Left ventricle myocardium inferior (tissue), 1 donor: ENCODE data around the gene CCDC194. TPM values are rescaled to one million over a fixed set of nuclear protein-coding genes. Genes with fewer than 3 reads are reported as not detected.
A peak's percentile ranks its signal among the peaks of the same experiment; 100 is the strongest.

ENCODE experiments used
- DNase-seq: peaks from one replicate; pipeline ENCODE4 v3.0.0-alpha.2; 2020
- H3K27ac ChIP-seq: fragments of 200-600 bp; replicated peaks from 2 replicates; pipeline ENCODE4 v1.8.0; 2021
- H3K27me3 ChIP-seq: fragments of 200-600 bp; 2 replicates; pipeline ENCODE4 v1.8.0; 2021; ENCODE audit warnings: low read depth
- H3K36me3 ChIP-seq: fragments of 200-600 bp; 2 replicates; pipeline ENCODE4 v1.8.0; 2021
- H3K4me1 ChIP-seq: fragments of 200-600 bp; 2 replicates; pipeline ENCODE4 v1.8.0; 2021
- H3K4me3 ChIP-seq: fragments of 200-600 bp; 2 replicates; pipeline ENCODE4 v1.8.0; 2021; ENCODE audit warnings: mild to moderate bottlenecking, moderate library complexity
- H3K9me3 ChIP-seq: fragments of 200-600 bp; replicated peaks from 2 replicates; pipeline ENCODE4 v1.8.0; 2021
- intact Hi-C: fragments of 100-400 bp; cut with micrococcal nuclease; formaldehyde crosslinking; loops from one replicate; pipeline ENCODE4 v1.11.0; 2022
- total RNA-seq: library from RNA; stranded (reverse); fragmentation: NEBNext Ultra II Directional; extraction: Animal tissue kit (Norgen Biotek cat#: 25700); gene quantifications from one replicate; pipeline ENCODE4 v1.2.1, GENCODE V29; 2021
- TF ChIP-seq, protein P1 (sequence below): fragments of 200-600 bp; IDR thresholded peaks from 2 replicates; pipeline ENCODE4 v1.8.0; 2021; ENCODE audit warnings: antibody characterized with exemption, mild to moderate bottlenecking, borderline replicate concordance
- donor health status: DM: no; HTN: yes; CAD: no; lungs with severe emphysema.

The CCDC194 gene
- total RNA-seq, 1 donor from 2014 or later, result not detected

DNA sequence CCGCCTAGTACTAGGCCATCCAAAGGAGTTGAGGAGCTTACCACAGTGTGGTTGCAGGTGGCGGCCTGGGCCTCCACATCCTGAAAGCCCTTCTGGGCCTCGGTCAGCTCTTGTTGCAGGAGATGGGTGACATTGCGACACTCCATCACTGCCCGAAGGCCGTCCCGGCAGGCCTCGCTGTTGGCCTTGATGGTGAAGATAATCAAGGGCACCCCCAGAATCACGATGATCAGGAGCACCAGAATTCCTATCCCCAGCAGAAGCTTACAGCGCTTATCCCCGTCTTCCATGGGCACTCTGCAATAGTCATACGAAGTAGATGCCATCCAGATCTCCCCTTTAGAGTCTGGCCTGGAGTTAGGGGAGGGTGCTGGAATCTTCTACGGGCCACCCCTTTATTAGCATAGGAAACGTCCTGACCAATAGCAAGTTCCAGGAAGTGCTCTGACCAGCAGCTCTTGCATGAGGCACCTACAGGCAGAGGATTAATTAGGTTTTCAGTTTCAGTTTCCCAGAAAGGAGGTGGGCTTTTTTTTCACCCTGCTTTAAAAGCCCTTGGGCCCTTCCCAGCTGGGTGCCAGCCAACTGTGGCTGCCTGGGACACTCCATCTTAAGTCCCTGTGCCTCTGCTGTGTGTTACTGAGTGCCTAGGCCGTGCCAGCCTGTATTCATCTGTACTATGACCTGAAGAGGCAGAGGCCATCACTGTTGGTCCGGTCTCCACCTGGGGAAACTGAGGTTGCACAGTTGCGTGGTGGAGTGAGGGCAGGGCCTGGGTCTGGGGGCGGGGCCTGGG is 11.5 kb upstream of the CCDC194 start, which contains the start of gene BST2:
Gene BST2 (minus strand): TSS at position 381 of the 796 bp plus-strand sequence. CDS start 55 bp downstream, at position 326.
- Histone ChIP-seq H3K27me3 (peaks cover 25% of the 10 kb centered on the region), H3K27ac (peak within 1 kb of the TSS; percentile 89), H3K4me1 (peaks cover 28% of the 10 kb centered on the region), H3K9me3 (no peaks in the 10 kb centered on the region), H3K36me3 (no peaks in the 10 kb centered on the region), H3K4me3 (peak within 1 kb of the TSS; percentile 71)
- DNase-seq, result peak; percentile 46
- TF ChIP-seq, protein P1, sequence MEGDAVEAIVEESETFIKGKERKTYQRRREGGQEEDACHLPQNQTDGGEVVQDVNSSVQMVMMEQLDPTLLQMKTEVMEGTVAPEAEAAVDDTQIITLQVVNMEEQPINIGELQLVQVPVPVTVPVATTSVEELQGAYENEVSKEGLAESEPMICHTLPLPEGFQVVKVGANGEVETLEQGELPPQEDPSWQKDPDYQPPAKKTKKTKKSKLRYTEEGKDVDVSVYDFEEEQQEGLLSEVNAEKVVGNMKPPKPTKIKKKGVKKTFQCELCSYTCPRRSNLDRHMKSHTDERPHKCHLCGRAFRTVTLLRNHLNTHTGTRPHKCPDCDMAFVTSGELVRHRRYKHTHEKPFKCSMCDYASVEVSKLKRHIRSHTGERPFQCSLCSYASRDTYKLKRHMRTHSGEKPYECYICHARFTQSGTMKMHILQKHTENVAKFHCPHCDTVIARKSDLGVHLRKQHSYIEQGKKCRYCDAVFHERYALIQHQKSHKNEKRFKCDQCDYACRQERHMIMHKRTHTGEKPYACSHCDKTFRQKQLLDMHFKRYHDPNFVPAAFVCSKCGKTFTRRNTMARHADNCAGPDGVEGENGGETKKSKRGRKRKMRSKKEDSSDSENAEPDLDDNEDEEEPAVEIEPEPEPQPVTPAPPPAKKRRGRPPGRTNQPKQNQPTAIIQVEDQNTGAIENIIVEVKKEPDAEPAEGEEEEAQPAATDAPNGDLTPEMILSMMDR, result no peak
- intact Hi-C loops, result no loop called here

DNA sequence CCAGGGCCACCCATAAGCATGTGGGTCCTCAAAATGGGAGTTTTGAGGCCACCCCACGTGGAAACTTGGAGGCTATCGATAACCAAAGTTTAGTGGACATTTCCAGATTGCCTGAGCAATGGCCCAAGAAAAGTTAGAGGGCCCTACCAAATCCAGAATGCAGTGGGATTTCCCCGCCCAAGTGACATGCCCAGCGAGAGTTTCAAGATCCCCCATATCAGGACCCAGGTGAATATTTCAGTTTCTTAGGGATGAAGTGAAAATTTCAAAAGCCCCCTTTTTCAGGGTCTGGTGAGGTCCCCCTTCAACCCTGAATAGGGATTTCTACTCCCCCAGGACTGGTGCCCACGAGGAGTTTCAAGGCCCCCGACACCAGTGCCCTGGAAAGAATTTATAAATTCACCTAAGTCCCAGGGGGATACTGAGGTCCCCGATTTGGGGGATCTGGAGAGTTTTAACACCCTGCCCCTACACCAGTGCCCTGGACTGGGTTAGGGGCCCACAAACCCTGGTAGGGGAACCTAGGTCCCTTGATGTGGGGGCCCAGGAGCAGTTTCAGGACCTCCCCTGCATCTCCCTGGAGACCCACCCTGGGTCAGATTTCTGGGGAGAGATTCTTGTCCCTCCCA is 10.7 kb upstream of the CCDC194 start:
- no peak for DNase-seq
- intact Hi-C loops, result no loop called here
- Histone ChIP-seq H3K4me1 (peaks cover 28% of the 10 kb centered on the region), H3K36me3 (no peaks in the 10 kb centered on the region), H3K27ac (peak overlapping the region; percentile 89), H3K27me3 (peaks cover 27% of the 10 kb centered on the region), H3K4me3 (peak overlapping the region; percentile 71), H3K9me3 (no peaks in the 10 kb centered on the region)
- TF ChIP-seq, protein P1, result no peak

DNA sequence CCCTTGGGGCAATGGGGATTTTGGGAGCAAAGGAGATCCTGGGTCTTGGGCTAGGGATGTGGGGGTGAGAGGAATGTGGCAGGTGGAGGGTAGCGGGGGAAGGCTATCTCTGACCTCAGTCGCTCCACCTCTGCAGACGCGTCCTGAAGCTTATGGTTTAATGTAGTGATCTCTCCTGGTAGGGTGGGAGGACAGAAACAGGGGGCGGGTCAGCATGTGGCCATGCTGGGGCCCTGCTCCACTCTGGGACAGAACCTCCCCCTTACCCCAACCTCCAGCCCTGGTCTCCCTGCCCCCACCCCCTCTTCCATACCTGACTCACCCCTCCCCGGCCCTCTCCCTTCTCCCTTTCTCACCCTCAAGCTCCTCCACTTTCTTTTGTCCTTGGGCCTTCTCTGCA is 10.0 kb upstream of the CCDC194 start:
- H3K4me1 ChIP-seq, result peaks cover 28% of the 10 kb centered on the region

DNA sequence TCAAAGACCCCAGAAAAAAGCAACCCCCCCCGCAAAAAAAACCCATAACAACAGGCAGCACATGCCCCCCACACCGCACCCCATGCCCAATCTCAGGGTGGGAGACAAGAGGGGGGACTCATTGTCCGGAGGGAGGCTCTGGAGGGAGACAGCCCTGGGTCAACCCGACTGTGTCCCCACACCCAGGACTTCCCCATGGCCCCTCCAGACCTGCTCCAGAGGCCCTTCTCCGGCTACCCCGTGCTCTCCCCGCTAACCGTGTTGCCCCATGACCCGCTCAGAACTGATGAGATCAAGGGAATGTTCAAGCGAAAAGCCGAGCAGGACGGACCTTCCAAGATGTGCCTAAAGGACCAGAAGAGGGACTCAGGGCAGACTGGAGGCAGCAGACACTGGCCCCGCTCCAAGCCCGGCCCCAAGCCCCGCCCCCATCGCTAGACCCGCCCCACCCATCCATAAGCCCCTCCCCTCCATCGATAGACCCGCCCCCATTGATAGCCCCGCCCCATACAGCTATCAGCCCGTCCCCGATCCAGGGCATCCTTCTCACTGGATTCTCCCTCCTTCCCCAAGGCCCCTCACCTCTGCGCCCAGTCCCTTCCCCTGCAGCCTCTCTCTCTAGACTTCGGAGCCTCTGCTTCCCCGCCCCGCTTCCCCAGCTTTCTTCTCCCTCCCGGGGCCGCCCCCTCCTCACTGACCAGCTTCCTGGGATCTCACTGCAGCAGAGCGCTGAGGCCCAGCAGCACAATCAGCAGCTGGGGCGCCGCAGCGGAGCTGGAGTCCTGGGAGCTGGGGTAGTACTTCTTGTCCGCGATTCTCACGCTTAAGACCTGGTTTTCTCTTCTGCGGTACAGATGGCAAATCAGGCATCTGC is 9.2 kb upstream of the CCDC194 start:
- H3K4me1 ChIP-seq, result peaks cover 28% of the 10 kb centered on the region
- intact Hi-C loops, result no loop called here
- H3K4me3 ChIP-seq, result peak overlapping the region; percentile 71
- H3K9me3 ChIP-seq, result no peaks in the 10 kb centered on the region
- TF ChIP-seq, protein P1, result no peak
- DNase-seq, result no peak
- peaks cover 27% of the 10 kb centered on the region for H3K27me3 ChIP-seq
- H3K36me3 ChIP-seq, result no peaks in the 10 kb centered on the region
- H3K27ac ChIP-seq, result peak overlapping the region; percentile 89

More for the DNA sequence above, 10.0 kb upstream of the CCDC194 start:
- intact Hi-C loops, result no loop called here
- Histone ChIP-seq H3K4me3 (peak overlapping the region; percentile 71), H3K27ac (peak overlapping the region; percentile 89), H3K27me3 (peaks cover 27% of the 10 kb centered on the region), H3K36me3 (no peaks in the 10 kb centered on the region), H3K9me3 (no peaks in the 10 kb centered on the region)
- TF ChIP-seq, protein P1, result no peak
- no peak for DNase-seq

DNA sequence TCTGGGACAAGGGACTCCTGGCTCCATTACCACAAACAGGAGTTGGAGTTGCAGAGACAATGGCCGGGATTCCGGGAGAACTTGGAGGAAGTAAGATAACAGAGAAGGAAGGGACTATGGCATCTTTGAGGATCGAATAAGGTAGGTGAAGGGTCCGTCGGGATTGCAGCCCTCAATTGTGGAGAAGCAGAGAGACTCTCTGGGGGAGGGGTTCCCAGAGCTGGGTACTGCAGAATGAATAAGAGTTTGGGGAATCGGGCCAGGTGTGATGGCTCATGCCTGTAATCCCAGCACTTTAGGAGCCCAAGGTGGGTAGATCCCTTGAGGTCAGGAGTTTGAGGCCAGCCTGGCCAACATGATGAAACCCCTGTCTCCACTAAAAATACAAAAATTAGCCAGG is 7.6 kb upstream of the CCDC194 start:
- peaks cover 25% of the 10 kb centered on the region for H3K4me1 ChIP-seq
- intact Hi-C loops, result no loop called here
- no peak overlapping the region for H3K4me3 ChIP-seq
- no peaks in the 10 kb centered on the region for H3K36me3 ChIP-seq
- no peak for DNase-seq
- TF ChIP-seq, protein P1, result no peak
- no peaks in the 10 kb centered on the region for H3K9me3 ChIP-seq
- peak overlapping the region; percentile 23 for H3K27ac ChIP-seq
- peaks cover 27% of the 10 kb centered on the region for H3K27me3 ChIP-seq
